Measurements from ENCODE around the gene PEX14.

PEX14 gene

GRCh38 chr1:10596780-10597179 is 122.0 kb downstream of the PEX14 start:
- no peak for DNase-seq (ENCODE audit: low read depth)

GRCh38 chr1:10597492-10598388 is 123.0 kb downstream of the PEX14 start:
- no peak for DNase-seq (ENCODE audit: low read depth)

GRCh38 chr1:10598389-10598702 is 123.6 kb downstream of the PEX14 start:
- no peak for DNase-seq (ENCODE audit: low read depth)

- peak; percentile 62 for DNase-seq (ENCODE audit: low read depth)
These were observed 124.6 kb downstream of the PEX14 start for GRCh38 chr1:10599194-10599861.

- DNase-seq (ENCODE audit: low read depth) = no peak
These were observed 126.8 kb downstream of the PEX14 start for GRCh38 chr1:10601342-10602070.

- no peak for DNase-seq (ENCODE audit: low read depth)
These were observed 128.2 kb downstream of the PEX14 start for GRCh38 chr1:10602936-10603335.

- no peak for DNase-seq (ENCODE audit: low read depth)
These were observed 130.2 kb downstream of the PEX14 start for GRCh38 chr1:10604966-10605365.

- no peak for DNase-seq (ENCODE audit: low read depth)
These were observed 131.3 kb downstream of the PEX14 start for GRCh38 chr1:10606064-10606463.

- DNase-seq (ENCODE audit: low read depth) = no peak
These were observed 132.5 kb downstream of the PEX14 start for GRCh38 chr1:10607228-10607627.

- no peak for DNase-seq (ENCODE audit: low read depth)
These were observed 133.9 kb downstream of the PEX14 start for GRCh38 chr1:10608690-10609089.

GRCh38 chr1:10610901-10611600 is 136.3 kb downstream of the PEX14 start:
- DNase-seq (ENCODE audit: low read depth) = no peak

GRCh38 chr1:10612436-10613160 is 137.8 kb downstream of the PEX14 start:
- no peak for DNase-seq (ENCODE audit: low read depth)

GRCh38 chr1:10613340-10613739 is 138.6 kb downstream of the PEX14 start:
- no peak for DNase-seq (ENCODE audit: low read depth)

GRCh38 chr1:10613861-10614260 is 139.1 kb downstream of the PEX14 start:
- DNase-seq (ENCODE audit: low read depth) = no peak

- no peak for DNase-seq (ENCODE audit: low read depth)
These were observed 139.9 kb downstream of the PEX14 start for GRCh38 chr1:10614377-10615225.

- DNase-seq (ENCODE audit: low read depth) = no peak
These were observed 140.6 kb downstream of the PEX14 start for GRCh38 chr1:10615332-10615731.

- DNase-seq (ENCODE audit: low read depth) = no peak
These were observed 141.4 kb downstream of the PEX14 start for GRCh38 chr1:10615932-10616671.

- no peak for DNase-seq (ENCODE audit: low read depth)
These were observed 141.9 kb downstream of the PEX14 start for GRCh38 chr1:10616696-10617095.

- no peak for DNase-seq (ENCODE audit: low read depth)
These were observed 142.6 kb downstream of the PEX14 start for GRCh38 chr1:10617318-10617717.
